Esophagus squamous epithelium (tissue), 4 donors: Measurements from ENCODE around the gene ZBED1.

Experiments
- POLR2A ChIP-seq, 4 donors: fragments of 450-650 bp; IDR thresholded peaks; one replicate each; pipeline ENCODE4 v1.6.1; 2017; ENCODE audit warnings: antibody characterized with exemption in 4 of 4, mild to moderate bottlenecking in 4 of 4, moderate library complexity in 3 of 4
- TF ChIP-seq, protein P1 (sequence below), 6 experiments: fragments of 450-650 bp in 4 of 6; fragments of 200-600 bp in 2 of 6; sonication (generic) in 2 of 6; IDR thresholded peaks; one replicate each; pipeline ENCODE4 v1.5.1; 2016 to 2019; ENCODE audit warnings: antibody characterized with exemption in 6 of 6, mild to moderate bottlenecking in 4 of 6, moderate library complexity in 4 of 6

DNA sequence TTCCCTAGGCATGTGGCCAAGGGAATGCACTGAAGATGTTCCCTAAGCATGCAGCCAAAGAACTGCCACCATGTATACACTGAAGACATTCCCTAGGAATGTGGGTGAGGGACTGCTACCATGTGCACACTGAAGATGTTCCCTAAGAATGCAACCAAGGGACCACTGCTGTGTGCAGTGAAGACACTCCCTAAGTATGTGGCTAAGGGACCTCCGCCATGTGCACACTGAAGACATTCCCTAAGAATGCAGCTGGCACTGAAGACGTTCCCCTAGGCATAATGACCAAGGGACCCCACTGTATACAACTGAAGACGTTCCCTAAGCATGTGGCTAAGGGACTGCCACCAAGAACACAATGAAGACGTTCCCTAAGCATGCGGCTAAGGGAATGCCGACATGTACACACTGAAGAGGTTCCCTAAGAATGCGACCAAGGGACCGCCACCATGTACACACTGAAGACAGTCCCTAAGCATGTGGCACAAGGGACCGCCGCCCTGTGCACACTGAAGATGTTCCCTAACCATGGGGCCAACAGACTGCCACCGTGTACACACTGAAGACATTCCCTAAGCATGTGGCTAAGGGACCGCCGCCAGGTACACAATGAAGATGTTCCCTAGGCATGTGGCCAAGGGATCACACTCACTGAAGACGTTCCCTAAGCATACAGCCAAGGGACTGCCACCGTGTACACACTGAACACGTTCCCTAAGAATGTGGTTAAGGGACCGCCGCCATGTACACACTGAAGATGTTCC is 25.6 kb downstream of the ZBED1 start:
- TF ChIP-seq, protein P1, sequence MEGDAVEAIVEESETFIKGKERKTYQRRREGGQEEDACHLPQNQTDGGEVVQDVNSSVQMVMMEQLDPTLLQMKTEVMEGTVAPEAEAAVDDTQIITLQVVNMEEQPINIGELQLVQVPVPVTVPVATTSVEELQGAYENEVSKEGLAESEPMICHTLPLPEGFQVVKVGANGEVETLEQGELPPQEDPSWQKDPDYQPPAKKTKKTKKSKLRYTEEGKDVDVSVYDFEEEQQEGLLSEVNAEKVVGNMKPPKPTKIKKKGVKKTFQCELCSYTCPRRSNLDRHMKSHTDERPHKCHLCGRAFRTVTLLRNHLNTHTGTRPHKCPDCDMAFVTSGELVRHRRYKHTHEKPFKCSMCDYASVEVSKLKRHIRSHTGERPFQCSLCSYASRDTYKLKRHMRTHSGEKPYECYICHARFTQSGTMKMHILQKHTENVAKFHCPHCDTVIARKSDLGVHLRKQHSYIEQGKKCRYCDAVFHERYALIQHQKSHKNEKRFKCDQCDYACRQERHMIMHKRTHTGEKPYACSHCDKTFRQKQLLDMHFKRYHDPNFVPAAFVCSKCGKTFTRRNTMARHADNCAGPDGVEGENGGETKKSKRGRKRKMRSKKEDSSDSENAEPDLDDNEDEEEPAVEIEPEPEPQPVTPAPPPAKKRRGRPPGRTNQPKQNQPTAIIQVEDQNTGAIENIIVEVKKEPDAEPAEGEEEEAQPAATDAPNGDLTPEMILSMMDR (IDR thresholded peaks at IDR 0.05) = no peak
- TF ChIP-seq POLR2A (IDR thresholded peaks at IDR 0.05) = no peak
